ENCODE results near the gene ADCY4.

Gene ADCY4

GRCh38 chr14:24296341-24297157 lies 38.3 kb downstream of the ADCY4 start:
- DNase-seq (ENCODE audit: low read depth), result peak; percentile 63

GRCh38 chr14:24293525-24293924 lies 41.3 kb downstream of the ADCY4 start:
- no peak for DNase-seq (ENCODE audit: low read depth)

- DNase-seq (ENCODE audit: low read depth), result no peak
Observed at GRCh38 chr14:24292118-24292807, 42.6 kb downstream of the ADCY4 start.

- DNase-seq (ENCODE audit: low read depth), result no peak
Observed at GRCh38 chr14:24291446-24292117, 43.3 kb downstream of the ADCY4 start.

GRCh38 chr14:24290746-24291145 lies 44.1 kb downstream of the ADCY4 start:
- DNase-seq (ENCODE audit: low read depth), result no peak

GRCh38 chr14:24289649-24290280 lies 45.1 kb downstream of the ADCY4 start:
- DNase-seq (ENCODE audit: low read depth), result peak; percentile 62

GRCh38 chr14:24286996-24287395 lies 47.9 kb downstream of the ADCY4 start:
- DNase-seq (ENCODE audit: low read depth), result no peak

GRCh38 chr14:24285351-24285750 lies 49.5 kb downstream of the ADCY4 start:
- no peak for DNase-seq (ENCODE audit: low read depth)

GRCh38 chr14:24284501-24285035 lies 50.3 kb downstream of the ADCY4 start:
- no peak for DNase-seq (ENCODE audit: low read depth)

GRCh38 chr14:24283796-24284460 lies 50.9 kb downstream of the ADCY4 start:
- DNase-seq (ENCODE audit: low read depth), result no peak

GRCh38 chr14:24282736-24283135 lies 52.1 kb downstream of the ADCY4 start:
- DNase-seq (ENCODE audit: low read depth), result no peak

GRCh38 chr14:24281636-24282035 lies 53.2 kb downstream of the ADCY4 start:
- no peak for DNase-seq (ENCODE audit: low read depth)

- DNase-seq (ENCODE audit: low read depth), result no peak
Observed at GRCh38 chr14:24280797-24281460, 53.9 kb downstream of the ADCY4 start.

GRCh38 chr14:24279301-24280186 lies 55.3 kb downstream of the ADCY4 start:
- peak; percentile 42 for DNase-seq (ENCODE audit: low read depth)

- no peak for DNase-seq (ENCODE audit: low read depth)
Observed at GRCh38 chr14:24278424-24278823, 56.4 kb downstream of the ADCY4 start.

- no peak for DNase-seq (ENCODE audit: low read depth)
Observed at GRCh38 chr14:24277606-24278321, 57.1 kb downstream of the ADCY4 start.

GRCh38 chr14:24277071-24277470 lies 57.8 kb downstream of the ADCY4 start:
- DNase-seq (ENCODE audit: low read depth), result no peak

- DNase-seq (ENCODE audit: low read depth), result peak; percentile 22
Observed at GRCh38 chr14:24274101-24274543, 60.7 kb downstream of the ADCY4 start.

GRCh38 chr14:24273422-24273998 lies 61.4 kb downstream of the ADCY4 start:
- DNase-seq (ENCODE audit: low read depth), result no peak
